Esophagus muscularis mucosa (tissue), 4 donors: ENCODE measurements around the gene RAB22A. TPM values are rescaled to one million over a fixed set of nuclear protein-coding genes. Genes with fewer than 3 reads are reported as not detected.

Experiments used
- DNase-seq: peaks from one replicate; pipeline ENCODE4 v3.0.0-alpha.2; 2017; ENCODE audit errors: extremely low spot score
- H3K27ac ChIP-seq, 4 donors: fragments of 200-600 bp; sonication (generic); replicated peaks in 1 of 4; 1 replicate in 3 of 4; 2 replicates in 1 of 4; pipeline ENCODE4 v1.5.1; 2016 to 2019; ENCODE audit warnings: mild to moderate bottlenecking in 1 of 4
- H3K27me3 ChIP-seq, 4 donors: fragments of 200-600 bp; sonication (generic); one replicate each; pipeline versions ENCODE4 v1.5.1 to v1.6.0; 2016 to 2019
- H3K36me3 ChIP-seq, 4 donors: fragments of 200-600 bp; sonication (generic); one replicate each; pipeline ENCODE4 v1.5.1; 2016 to 2019
- H3K4me1 ChIP-seq, 4 donors: fragments of 200-600 bp; sonication (generic); one replicate each; pipeline ENCODE4 v1.5.1; 2016 to 2019
- H3K4me3 ChIP-seq, 4 donors: fragments of 200-600 bp; sonication (generic); 1 replicate in 2 of 4; 2 replicates in 2 of 4; pipeline ENCODE4 v1.5.1; 2016 to 2019; ENCODE audit warnings: mild to moderate bottlenecking in 4 of 4, moderate library complexity in 1 of 4
- H3K9me3 ChIP-seq, 4 donors: fragments of 200-600 bp; sonication (generic); 1 replicate in 3 of 4; 2 replicates in 1 of 4; pipeline ENCODE4 v1.5.1; 2016 to 2019
- CTCF ChIP-seq, 3 experiments: fragments of 200-600 bp in 2 of 3; fragments of 450-650 bp in 1 of 3; sonication (generic) in 2 of 3; IDR thresholded peaks; one replicate each; pipeline ENCODE4 v1.5.1; 2017 to 2019; ENCODE audit warnings: antibody characterized with exemption in 3 of 3, mild to moderate bottlenecking in 2 of 3, moderate library complexity in 1 of 3
- EP300 ChIP-seq: sonication (generic); formaldehyde crosslinking; IDR thresholded peaks from one replicate; pipeline ENCODE4 v1.6.1; 2017; ENCODE audit warnings: antibody characterized with exemption
- POLR2A ChIP-seq: fragments of 450-650 bp; IDR thresholded peaks from one replicate; pipeline ENCODE4 v1.6.1; 2017; ENCODE audit warnings: antibody characterized with exemption, moderate library complexity, mild to moderate bottlenecking, low read depth
- POLR2AphosphoS5 ChIP-seq, 2 donors: sonication (generic); formaldehyde crosslinking; IDR thresholded peaks; one replicate each; pipeline ENCODE4 v1.6.1; 2017; ENCODE audit warnings: antibody characterized with exemption in 2 of 2
- WGBS: methylation state at CpG from one replicate; pipeline ENCODE4 v1.1.5; 2018; 5-methylcytosine and 5-hydroxymethylcytosine counted together
- intact Hi-C: fragments of 100-400 bp; cut with DNase I; formaldehyde crosslinking; loops from one replicate; pipeline ENCODE4 v1.15.1; 2023
- total RNA-seq, 4 donors: library from RNA; depleted of rRNA; stranded (reverse); fragments of >200 nt; gene quantifications; one replicate each; pipeline versions ENCODE4 v1.1.0 to v1.2.1, GENCODE V29; 2016

The RAB22A gene
- total RNA-seq, 4 donors from 2014 or later, result 17.9 to 24.0 (median 20.4) TPM

- DNase-seq, result no peak
- WGBS, result 80% methylated on average over 8 of the region's 8 CpGs
- intact Hi-C loops, result no loop called here
- Histone ChIP-seq H3K4me3 (no peak overlapping the region), H3K9me3 (no peaks in the 10 kb centered on the region), H3K27ac (no peak overlapping the region), H3K4me1 (peaks cover 8 to 18% (median 13%) of the 10 kb centered on the region in 4 donors), H3K27me3 (no peaks in the 10 kb centered on the region), H3K36me3 (peaks cover 8 to 64% (median 42%) of the 10 kb centered on the region in 4 donors)
- TF ChIP-seq EP300, result no peak
- TF ChIP-seq POLR2A, result no peak
- no peak for TF ChIP-seq POLR2AphosphoS5 (IDR thresholded peaks at IDR 0.05)
- TF ChIP-seq CTCF (IDR thresholded peaks at IDR 0.05), result no peak
Observed at GRCh38 chr20:58359441-58359840, 49.9 kb downstream of the RAB22A start.

GRCh38 chr20:58360936-58361335, 51.4 kb downstream of the RAB22A start:
- DNase-seq, result no peak
- TF ChIP-seq POLR2AphosphoS5 (IDR thresholded peaks at IDR 0.05), result no peak
- TF ChIP-seq EP300, result no peak
- no peak for TF ChIP-seq CTCF (IDR thresholded peaks at IDR 0.05)
- TF ChIP-seq POLR2A, result no peak
- Histone ChIP-seq H3K4me3 (no peak overlapping the region), H3K4me1 (peaks cover 8 to 19% (median 15%) of the 10 kb centered on the region in 4 donors), H3K36me3 (peaks cover 0 to 58% (median 29%) of the 10 kb centered on the region in 4 donors), H3K9me3 (no peaks in the 10 kb centered on the region), H3K27ac (peak overlapping the region in 3 of 4 donors; percentile 1 to 14 (median 13)), H3K27me3 (no peaks in the 10 kb centered on the region)
- intact Hi-C loops, result no loop called here

DNA sequence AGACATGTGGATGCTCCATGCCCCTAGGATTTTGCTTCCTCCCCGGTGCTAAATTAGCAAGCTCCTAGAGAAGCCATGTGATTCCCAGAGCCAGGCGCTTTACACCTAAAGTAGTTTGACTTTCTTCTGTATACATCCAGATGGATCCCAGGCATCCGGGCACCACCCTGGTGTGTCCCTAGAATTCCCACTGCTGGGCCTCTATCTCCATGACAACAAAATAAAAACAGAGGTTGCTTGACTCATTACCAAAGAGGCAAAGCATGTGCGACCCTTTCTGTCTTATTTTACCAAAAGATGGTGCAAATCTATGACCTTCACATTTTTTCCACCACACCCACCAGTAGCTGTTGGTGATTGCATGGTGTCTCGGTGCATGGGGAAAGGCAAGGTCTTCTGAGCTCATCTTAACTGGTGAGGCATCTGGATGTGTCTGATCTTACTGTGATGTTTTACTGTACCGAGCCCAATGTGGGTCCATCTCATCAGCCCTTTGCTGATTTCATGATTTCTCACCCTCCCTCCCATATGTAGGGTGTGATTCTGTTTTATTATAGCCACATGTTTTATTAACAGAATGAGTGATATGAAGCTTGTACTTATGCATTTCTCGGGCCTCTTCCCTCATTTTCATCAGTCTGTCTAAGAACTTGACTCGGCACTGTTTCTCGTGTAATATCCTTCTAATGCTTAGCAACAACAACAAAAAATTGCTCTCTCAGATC, 52.1 kb downstream of the RAB22A start:
- Histone ChIP-seq H3K36me3 (peaks cover 0 to 51% (median 26%) of the 10 kb centered on the region in 4 donors), H3K9me3 (no peaks in the 10 kb centered on the region), H3K27ac (peak overlapping the region in 2 of 4 donors; percentile 1 to 13), H3K27me3 (no peaks in the 10 kb centered on the region), H3K4me3 (no peak overlapping the region), H3K4me1 (peaks cover 8 to 26% (median 22%) of the 10 kb centered on the region in 4 donors)
- WGBS, result 45% methylated on average over 9 of the region's 9 CpGs
- TF ChIP-seq CTCF (IDR thresholded peaks at IDR 0.05) (no peak), POLR2A (no peak), EP300 (no peak), POLR2AphosphoS5 (IDR thresholded peaks at IDR 0.05) (no peak)
- intact Hi-C loops, result no loop called here
- no peak for DNase-seq

- Histone ChIP-seq H3K4me1 (peaks cover 8 to 30% (median 27%) of the 10 kb centered on the region in 4 donors), H3K36me3 (peaks cover 0 to 46% (median 23%) of the 10 kb centered on the region in 4 donors), H3K27me3 (no peaks in the 10 kb centered on the region), H3K9me3 (no peaks in the 10 kb centered on the region), H3K4me3 (no peak overlapping the region), H3K27ac (no peak overlapping the region)
- DNase-seq, result no peak
- intact Hi-C loops, result no loop called here
- WGBS, result 88% methylated on average over 1 of the region's 1 CpG
- TF ChIP-seq EP300, result no peak
Observed at GRCh38 chr20:58362206-58362516, 52.6 kb downstream of the RAB22A start.

- Histone ChIP-seq H3K36me3 (peaks cover 0 to 44% (median 22%) of the 10 kb centered on the region in 4 donors), H3K27me3 (no peaks in the 10 kb centered on the region), H3K27ac (no peak overlapping the region), H3K4me3 (no peak overlapping the region), H3K9me3 (no peaks in the 10 kb centered on the region), H3K4me1 (peaks cover 8 to 30% (median 28%) of the 10 kb centered on the region in 4 donors)
- no peak for DNase-seq
- WGBS, result 86% methylated on average over 4 of the region's 4 CpGs
- no peak for TF ChIP-seq CTCF (IDR thresholded peaks at IDR 0.05)
- no peak for TF ChIP-seq POLR2A
- no peak for TF ChIP-seq POLR2AphosphoS5 (IDR thresholded peaks at IDR 0.05)
- no peak for TF ChIP-seq EP300
- intact Hi-C loops, result no loop called here
Observed at GRCh38 chr20:58362970-58363369, 53.5 kb downstream of the RAB22A start.
